ENCODE data around the gene RTEL1.
"Not testable (repeated sequence)": the region's sequence is repeated elsewhere in the genome, so short reads cannot be mapped to it uniquely, and the experiment has no call there.

RTEL1 gene

GRCh38 chr20:63668351-63668750 is 10.2 kb downstream of the RTEL1 start:
- Histone ChIP-seq H3K9me3 (ENCODE audit: insufficient read depth, low read length) (no peaks in the 10 kb centered on the region), H3K27me3 (ENCODE audit: low read depth, low read length) (no peaks in the 10 kb centered on the region), H3K4me1 (ENCODE audit: low read length) (no peaks in the 10 kb centered on the region), H3K4me3 (ENCODE audit: low read length) (no peak overlapping the region), H3K36me3 (replicated peaks; ENCODE audit: low read depth, low read length) (peaks cover 12% of the 10 kb centered on the region), H3K79me2 (ENCODE audit: low read length) (no peaks in the 10 kb centered on the region), H3K9ac (ENCODE audit: low read length) (no peak overlapping the region), H4K20me1 (ENCODE audit: insufficient read depth, low read length) (no peaks in the 10 kb centered on the region), H3K4me2 (ENCODE audit: low read length) (no peak overlapping the region), H3K27ac (ENCODE audit: low read length) (no peak overlapping the region), H2AFZ (ENCODE audit: low read depth, low read length) (no peak overlapping the region)
- TF ChIP-seq CTCF (IDR thresholded peaks at IDR 0.05; ENCODE audit: low read depth, low read length) (no peak), EZH2phosphoT487 (IDR thresholded peaks at IDR 0.05; ENCODE audit: low read depth) (no peak)

GRCh38 chr20:63671695-63672094 is 13.6 kb downstream of the RTEL1 start:
- not testable (repeated sequence) for H3K9ac ChIP-seq (ENCODE audit: low read length); H3K79me2 ChIP-seq (ENCODE audit: low read length); H3K27me3 ChIP-seq (ENCODE audit: low read depth, low read length); H3K4me3 ChIP-seq (ENCODE audit: low read length); H2AFZ ChIP-seq (ENCODE audit: low read depth, low read length); H3K4me2 ChIP-seq (ENCODE audit: low read length); H3K4me1 ChIP-seq (ENCODE audit: low read length); H3K27ac ChIP-seq (ENCODE audit: low read length); H4K20me1 ChIP-seq (ENCODE audit: insufficient read depth, low read length); H3K9me3 ChIP-seq (ENCODE audit: insufficient read depth, low read length)
- peaks cover 18% of the 10 kb centered on the region for H3K36me3 ChIP-seq (replicated peaks; ENCODE audit: low read depth, low read length)

- no peak overlapping the region for H2AFZ ChIP-seq (ENCODE audit: low read depth, low read length)
- no peaks in the 10 kb centered on the region for H3K4me1 ChIP-seq (ENCODE audit: low read length)
- H3K27ac ChIP-seq (ENCODE audit: low read length) = no peak overlapping the region
- H3K4me2 ChIP-seq (ENCODE audit: low read length) = no peak overlapping the region
- H3K9me3 ChIP-seq (ENCODE audit: insufficient read depth, low read length) = no peaks in the 10 kb centered on the region
- H3K9ac ChIP-seq (ENCODE audit: low read length) = no peak overlapping the region
- TF ChIP-seq CTCF (IDR thresholded peaks at IDR 0.05; ENCODE audit: low read depth, low read length) (no peak), EZH2phosphoT487 (IDR thresholded peaks at IDR 0.05; ENCODE audit: low read depth) (no peak)
- no peak overlapping the region for H3K4me3 ChIP-seq (ENCODE audit: low read length)
- no peaks in the 10 kb centered on the region for H3K27me3 ChIP-seq (ENCODE audit: low read depth, low read length)
- H3K79me2 ChIP-seq (ENCODE audit: low read length) = no peaks in the 10 kb centered on the region
- peaks cover 18% of the 10 kb centered on the region for H3K36me3 ChIP-seq (replicated peaks; ENCODE audit: low read depth, low read length)
- no peaks in the 10 kb centered on the region for H4K20me1 ChIP-seq (ENCODE audit: insufficient read depth, low read length)
Measured at GRCh38 chr20:63672666-63673065, 14.6 kb downstream of the RTEL1 start.

- Histone ChIP-seq H3K9me3 (ENCODE audit: insufficient read depth, low read length) (no peaks in the 10 kb centered on the region), H3K27ac (ENCODE audit: low read length) (no peak overlapping the region), H3K9ac (ENCODE audit: low read length) (no peak overlapping the region), H3K36me3 (replicated peaks; ENCODE audit: low read depth, low read length) (peaks cover 10% of the 10 kb centered on the region), H2AFZ (ENCODE audit: low read depth, low read length) (no peak overlapping the region), H4K20me1 (ENCODE audit: insufficient read depth, low read length) (no peaks in the 10 kb centered on the region), H3K4me1 (ENCODE audit: low read length) (no peaks in the 10 kb centered on the region), H3K4me2 (ENCODE audit: low read length) (no peak overlapping the region), H3K4me3 (ENCODE audit: low read length) (no peak overlapping the region), H3K79me2 (ENCODE audit: low read length) (no peaks in the 10 kb centered on the region), H3K27me3 (ENCODE audit: low read depth, low read length) (no peaks in the 10 kb centered on the region)
- TF ChIP-seq EZH2phosphoT487 (IDR thresholded peaks at IDR 0.05; ENCODE audit: low read depth) (no peak), CTCF (IDR thresholded peaks at IDR 0.05; ENCODE audit: low read depth, low read length) (no peak)
Measured at GRCh38 chr20:63673951-63674350, 15.8 kb downstream of the RTEL1 start.
